PC-3 (cell line): ENCODE data around the gene NINL. TPM values are rescaled to one million over a fixed set of nuclear protein-coding genes. Genes with fewer than 3 reads are reported as not detected.
"Not testable (repeated sequence)": the region's sequence is repeated elsewhere in the genome, so short reads cannot be mapped to it uniquely, and the experiment has no call there.

Source experiments
- ATAC-seq: fragments of 200-7000 bp; cut with Tn5 transposase; 2 replicates; pipeline ENCODE4 v1.9.1; 2020; ENCODE audit warnings: mild to moderate bottlenecking, moderate library complexity
- BruUV-seq: library from RNA; stranded (reverse); fragments of 400-500 nt; replicated peaks from 2 replicates; lab custom pipeline; 2021; lab: Mats Ljungman, UMichigan
- CTCF ChIA-PET: fragments of 300-600 bp; sonication (Branson Sonifier 250); formaldehyde crosslinking; loops from one replicate; lab custom pipeline; 2022; ENCODE audit warnings: antibody characterized with exemption; lab: Charles Lee
- POLR2A ChIA-PET: fragments of 300-600 bp; sonication (Branson Sonifier 250); formaldehyde crosslinking; loops from one replicate; lab custom pipeline; 2022; ENCODE audit warnings: antibody characterized with exemption; ENCODE audit not compliant: unreplicated experiment; lab: Charles Lee
- DNase-seq: peaks from one replicate; pipeline ENCODE4 v3.0.0-alpha.2; 2015
- H2AFZ ChIP-seq: fragments of 300-600 bp; sonication (generic); 2 replicates; pipeline ENCODE4 v1.6.0; 2016; ENCODE audit warnings: antibody characterized with exemption, low read length
- H3F3A ChIP-seq: fragments of 300-600 bp; sonication (generic); one replicate; pipeline ENCODE4 v1.6.0; 2017; ENCODE audit warnings: antibody characterized with exemption, low read length, control low read depth, mild to moderate bottlenecking; ENCODE audit not compliant: unreplicated experiment
- H3K27ac ChIP-seq: fragments of 300-600 bp; sonication (generic); 2 replicates; pipeline ENCODE4 v1.5.1; 2016; ENCODE audit warnings: mild to moderate bottlenecking, low read length
- H3K27me3 ChIP-seq: fragments of 300-600 bp; sonication (generic); 2 replicates; pipeline ENCODE4 v1.6.1; 2016; ENCODE audit warnings: low read length, mixed read lengths
- H3K36me3 ChIP-seq: fragments of 300-600 bp; sonication (generic); 2 replicates; pipeline ENCODE4 v1.6.1; 2016; ENCODE audit warnings: low read depth, mixed run types, low read length, mixed read lengths
- H3K4me1 ChIP-seq: fragments of 300-600 bp; sonication (generic); 2 replicates; pipeline ENCODE4 v1.5.1; 2016; ENCODE audit warnings: low read length; ENCODE audit not compliant: insufficient read depth
- H3K4me2 ChIP-seq: fragments of 300-600 bp; sonication (generic); 2 replicates; pipeline ENCODE4 v1.6.0; 2016; ENCODE audit warnings: low read length
- H3K4me3 ChIP-seq: fragments of 300-600 bp; sonication (generic); 2 replicates; pipeline ENCODE4 v1.5.1; 2016; ENCODE audit warnings: mild to moderate bottlenecking, low read length, mixed read lengths
- H3K79me2 ChIP-seq: fragments of 300-600 bp; sonication (generic); 2 replicates; pipeline ENCODE4 v1.6.1; 2017; ENCODE audit warnings: low read length, mixed read lengths
- H3K9ac ChIP-seq: fragments of 300-600 bp; sonication (generic); 2 replicates; pipeline ENCODE4 v1.6.0; 2016; ENCODE audit warnings: mild to moderate bottlenecking, low read length
- H3K9me2 ChIP-seq: fragments of 300-600 bp; sonication (generic); replicated peaks from 2 replicates; pipeline ENCODE4 v1.6.1; 2016; ENCODE audit warnings: mixed run types, low read length, mixed read lengths
- H3K9me3 ChIP-seq: fragments of 300-600 bp; sonication (generic); 2 replicates; pipeline ENCODE4 v1.6.1; 2016; ENCODE audit warnings: low read length, mixed read lengths
- H4K20me1 ChIP-seq: fragments of 300-600 bp; sonication (generic); 2 replicates; pipeline ENCODE4 v1.6.1; 2016; ENCODE audit warnings: low read length, mixed read lengths
- CTCF ChIP-seq: fragments of 300-600 bp; sonication (generic); conservative IDR thresholded peaks from 2 replicates; pipeline ENCODE4 v1.5.1; 2017; ENCODE audit warnings: antibody characterized with exemption, low read depth, mild to moderate bottlenecking, low read length
- EZH2 ChIP-seq: fragments of 300-600 bp; sonication (generic); IDR thresholded peaks from one replicate; pipeline ENCODE4 v1.6.1; 2017; ENCODE audit warnings: antibody characterized with exemption, mild to moderate bottlenecking, low read length; ENCODE audit not compliant: unreplicated experiment
- EZH2phosphoT487 ChIP-seq: fragments of 300-600 bp; sonication (generic); IDR thresholded peaks from 2 replicates; pipeline ENCODE4 v1.6.1; 2018; ENCODE audit warnings: mild to moderate bottlenecking, antibody characterized with exemption, low read length, borderline replicate concordance
- intact Hi-C: fragments of 100-400 bp; cut with micrococcal nuclease; formaldehyde crosslinking; loops from 2 replicates; pipeline ENCODE4 v1.9.0; 2023
- total RNA-seq: library from RNA; depleted of rRNA; stranded (reverse); fragments of >200 nt; gene quantifications from 2 replicates; pipeline ENCODE4 v1.2.3, GENCODE V29; 2014

The NINL gene
- total RNA-seq, 1 experiment from 2014 or later, result 6.5 TPM

- intact Hi-C loops, result no loop called here
- no peak overlapping the region for H2AFZ ChIP-seq
- ChIA-PET CTCF (no interaction called here), POLR2A (no interaction called here)
- H3K4me1 ChIP-seq, result peaks cover 14% of the 10 kb centered on the region
- DNase-seq (no peak), ATAC-seq (no peak)
- no peak overlapping the region for H3K9ac ChIP-seq
- no peaks in the 10 kb centered on the region for H3K9me3 ChIP-seq
- BruUV-seq, result no TSS peak
- no peaks in the 10 kb centered on the region for H3K27me3 ChIP-seq
- H3F3A ChIP-seq, result no peaks in the 10 kb centered on the region
- peak overlapping the region; percentile 18; the same call in 1 of the 2 replicates for H3K4me2 ChIP-seq
- peak overlapping the region; percentile 47; the same call in 1 of the 2 replicates for H3K27ac ChIP-seq
- H4K20me1 ChIP-seq, result no peaks in the 10 kb centered on the region
- TF ChIP-seq EZH2 (no peak), CTCF (no peak), EZH2phosphoT487 (no peak)
- H3K79me2 ChIP-seq, result no peaks in the 10 kb centered on the region
- no peak overlapping the region for H3K4me3 ChIP-seq
- H3K9me2 ChIP-seq, result no peaks in the 10 kb centered on the region
- H3K36me3 ChIP-seq, result no peaks in the 10 kb centered on the region
These were observed 77.8 kb downstream of the NINL start for GRCh38 chr20:25507385-25508082.

DNA sequence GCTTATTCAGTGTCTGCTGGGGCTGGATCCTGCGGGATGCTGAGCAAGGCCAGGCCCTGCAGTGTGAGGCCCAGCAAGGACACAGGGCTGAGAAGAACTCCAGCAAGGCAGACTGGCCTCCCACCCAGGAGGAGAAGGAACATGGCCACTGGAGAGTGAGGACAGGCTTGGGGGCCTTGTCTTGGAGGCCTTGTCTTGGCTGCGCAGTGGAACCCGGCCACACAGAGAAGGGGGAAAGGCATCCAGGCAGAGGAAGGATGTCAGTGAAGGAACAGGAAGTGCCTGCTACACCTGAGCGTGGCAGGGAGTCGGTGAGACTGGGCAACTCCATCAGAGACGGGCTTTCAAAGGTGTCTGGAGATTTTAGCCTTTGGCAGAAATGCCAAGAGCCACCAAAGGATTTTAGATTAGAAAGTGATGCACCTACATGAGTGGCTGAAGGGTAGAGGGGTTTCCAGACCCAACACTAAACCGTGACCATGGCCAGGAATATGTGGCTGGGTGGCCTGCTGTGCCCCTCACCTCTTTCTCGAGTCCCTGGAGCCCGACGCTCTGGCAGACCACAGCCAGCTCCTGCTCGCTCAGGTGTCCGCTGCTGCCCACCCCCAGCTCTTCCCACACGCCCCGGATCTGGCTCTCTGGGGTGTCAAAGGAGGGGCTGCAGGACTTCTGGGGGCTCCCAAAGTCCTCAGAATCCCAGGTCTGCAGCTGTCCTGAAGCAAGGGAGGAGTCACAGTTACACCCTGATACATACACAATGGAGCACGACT lies 80.8 kb downstream of the NINL start:
- no peaks in the 10 kb centered on the region for H3K36me3 ChIP-seq
- TF ChIP-seq EZH2phosphoT487 (no peak), EZH2 (no peak)
- no peak overlapping the region for H3K27ac ChIP-seq
- ATAC-seq (no peak), DNase-seq (no peak)
- H3K79me2 ChIP-seq, result no peaks in the 10 kb centered on the region
- H3K27me3 ChIP-seq, result no peaks in the 10 kb centered on the region
- H3K4me1 ChIP-seq, result peaks cover 14% of the 10 kb centered on the region
- BruUV-seq, result no TSS peak
- H3F3A ChIP-seq, result no peaks in the 10 kb centered on the region
- ChIA-PET CTCF (no interaction called here), POLR2A (no interaction called here)
- H4K20me1 ChIP-seq, result no peaks in the 10 kb centered on the region
- H2AFZ ChIP-seq, result no peak overlapping the region
- no peaks in the 10 kb centered on the region for H3K9me2 ChIP-seq
- no peak overlapping the region for H3K9ac ChIP-seq
- intact Hi-C loops, result no loop called here
- no peak overlapping the region for H3K4me2 ChIP-seq
- H3K4me3 ChIP-seq, result no peak overlapping the region
- H3K9me3 ChIP-seq, result no peaks in the 10 kb centered on the region

DNA sequence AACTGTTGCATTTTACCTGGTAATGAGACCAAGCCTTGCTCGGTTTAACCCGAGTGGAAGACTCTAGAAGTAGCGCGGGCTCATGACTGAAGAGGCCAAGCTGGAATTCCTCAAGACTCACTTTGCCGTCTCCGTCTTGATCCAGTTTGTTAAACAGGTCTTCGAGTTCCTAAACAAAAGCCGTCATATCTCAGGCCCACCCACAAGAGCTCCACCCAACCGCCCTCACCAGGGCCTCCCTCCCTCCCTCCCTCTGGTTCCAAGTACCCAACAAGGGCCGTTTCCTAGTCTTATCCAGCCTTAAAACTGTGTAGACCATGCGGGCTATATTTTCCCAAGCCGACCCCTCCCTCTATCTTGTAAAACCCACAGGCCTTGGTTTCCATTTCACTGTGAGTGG lies 81.4 kb downstream of the NINL start:
- ChIA-PET POLR2A (no interaction called here), CTCF (no interaction called here)
- DNase-seq (no peak), ATAC-seq (no peak)
- H3K4me1 ChIP-seq, result peaks cover 14% of the 10 kb centered on the region
- H3K4me3 ChIP-seq, result no peak overlapping the region
- no peaks in the 10 kb centered on the region for H3K36me3 ChIP-seq
- H3K27ac ChIP-seq, result no peak overlapping the region
- TF ChIP-seq CTCF, result no peak
- TF ChIP-seq EZH2phosphoT487, result no peak
- TF ChIP-seq EZH2, result no peak
- intact Hi-C loops, result no loop called here
- BruUV-seq, result no TSS peak
- no peaks in the 10 kb centered on the region for H3K9me3 ChIP-seq
- no peaks in the 10 kb centered on the region for H3K79me2 ChIP-seq
- H3K9me2 ChIP-seq, result no peaks in the 10 kb centered on the region
- no peak overlapping the region for H2AFZ ChIP-seq
- H3F3A ChIP-seq, result no peaks in the 10 kb centered on the region
- H3K4me2 ChIP-seq, result no peak overlapping the region
- H3K27me3 ChIP-seq, result no peaks in the 10 kb centered on the region
- no peaks in the 10 kb centered on the region for H4K20me1 ChIP-seq
- H3K9ac ChIP-seq, result no peak overlapping the region

DNA sequence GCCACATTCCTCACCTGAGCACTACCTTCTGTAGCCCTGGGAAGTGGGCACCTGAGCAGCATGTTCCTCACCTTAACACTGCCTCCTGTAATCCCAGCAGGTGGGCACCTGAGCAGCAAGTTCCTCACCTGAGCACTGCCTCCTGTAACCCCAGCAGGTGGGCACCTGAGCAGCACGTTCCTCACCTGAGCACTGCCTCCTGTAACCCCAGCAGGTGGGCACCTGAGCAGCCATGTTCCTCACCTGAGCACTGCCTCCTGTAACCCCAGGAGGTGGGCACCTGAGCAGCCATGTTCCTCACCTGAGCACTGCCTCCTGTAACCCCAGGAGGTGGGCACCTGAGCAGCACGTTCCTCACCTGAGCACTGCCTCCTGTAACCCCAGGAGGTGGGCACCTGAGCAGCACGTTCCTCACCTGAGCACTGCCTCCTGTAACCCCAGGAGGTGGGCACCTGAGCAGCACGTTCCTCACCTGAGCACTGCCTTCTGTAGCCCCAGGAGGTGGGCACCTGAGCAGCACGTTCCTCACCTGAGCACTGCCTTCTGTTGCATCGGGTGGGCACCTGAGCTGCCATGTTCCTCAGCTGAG lies 82.2 kb downstream of the NINL start:
- H3K27me3 ChIP-seq, H3K36me3 ChIP-seq, H3K9ac ChIP-seq, H3K9me2 ChIP-seq, H3F3A ChIP-seq, BruUV-seq, H2AFZ ChIP-seq, CTCF ChIA-PET, H3K4me2 ChIP-seq, H3K79me2 ChIP-seq, ATAC-seq, H3K27ac ChIP-seq, H4K20me1 ChIP-seq, H3K4me1 ChIP-seq, H3K9me3 ChIP-seq, DNase-seq, intact Hi-C loops, H3K4me3 ChIP-seq, POLR2A ChIA-PET: not testable (repeated sequence)
